ENCODE measurements around the gene DNAJC5. TPM values are rescaled to one million over a fixed set of nuclear protein-coding genes. Genes with fewer than 3 reads are reported as not detected.
"Not testable (repeated sequence)": the region's sequence is repeated elsewhere in the genome, so short reads cannot be mapped to it uniquely, and the experiment has no call there.

DNAJC5 gene
- total and polyA plus RNA-seq, 4 donors: 25.1 to 64.5 (median 37.3) TPM

DNA sequence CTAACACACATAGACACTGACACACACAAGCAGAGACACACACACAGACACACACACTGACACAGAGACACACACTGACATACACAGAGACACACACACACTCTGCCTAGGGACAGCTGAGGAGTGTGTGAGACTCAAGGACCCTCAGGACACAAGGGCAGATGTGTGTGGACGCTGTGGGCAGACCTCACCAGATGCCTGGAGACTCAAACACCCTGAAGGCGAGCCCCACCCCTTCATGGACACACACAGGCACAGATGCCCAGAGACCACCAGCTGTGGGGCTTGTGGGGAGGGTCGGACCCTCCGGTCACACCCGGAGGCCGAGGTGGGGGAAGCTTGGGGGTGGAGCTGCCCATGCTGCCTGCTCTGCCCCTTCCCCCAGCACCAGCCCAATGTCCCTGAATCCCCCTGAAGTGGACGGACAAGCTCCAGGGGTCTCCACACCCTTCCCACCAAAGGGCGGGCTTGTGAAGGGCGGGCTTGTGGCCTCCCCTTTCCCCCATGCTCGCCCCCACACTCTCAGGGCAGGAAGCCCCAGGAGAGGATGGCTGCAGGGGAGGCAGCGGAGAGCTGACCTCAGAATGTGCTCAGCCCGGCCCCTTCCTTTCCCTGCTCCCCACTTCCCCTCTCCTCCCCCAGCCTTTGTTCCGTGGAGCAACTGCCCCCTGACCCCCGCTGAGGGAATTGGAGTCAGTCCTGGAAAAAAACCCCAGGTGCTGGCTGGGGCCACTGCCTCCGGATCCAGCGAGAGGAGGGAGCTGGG, 47.5 kb upstream of the DNAJC5 start:
- WGBS, 2 donors: 15 to 18% methylated on average over 15 to 16 of the region's 16 CpGs
- ATAC-seq (ENCODE audit: insufficient read depth, low FRiP score) (no peak), DNase-seq (peak in 1 of 3 donors; percentile 70)
- TF ChIP-seq, protein P1, sequence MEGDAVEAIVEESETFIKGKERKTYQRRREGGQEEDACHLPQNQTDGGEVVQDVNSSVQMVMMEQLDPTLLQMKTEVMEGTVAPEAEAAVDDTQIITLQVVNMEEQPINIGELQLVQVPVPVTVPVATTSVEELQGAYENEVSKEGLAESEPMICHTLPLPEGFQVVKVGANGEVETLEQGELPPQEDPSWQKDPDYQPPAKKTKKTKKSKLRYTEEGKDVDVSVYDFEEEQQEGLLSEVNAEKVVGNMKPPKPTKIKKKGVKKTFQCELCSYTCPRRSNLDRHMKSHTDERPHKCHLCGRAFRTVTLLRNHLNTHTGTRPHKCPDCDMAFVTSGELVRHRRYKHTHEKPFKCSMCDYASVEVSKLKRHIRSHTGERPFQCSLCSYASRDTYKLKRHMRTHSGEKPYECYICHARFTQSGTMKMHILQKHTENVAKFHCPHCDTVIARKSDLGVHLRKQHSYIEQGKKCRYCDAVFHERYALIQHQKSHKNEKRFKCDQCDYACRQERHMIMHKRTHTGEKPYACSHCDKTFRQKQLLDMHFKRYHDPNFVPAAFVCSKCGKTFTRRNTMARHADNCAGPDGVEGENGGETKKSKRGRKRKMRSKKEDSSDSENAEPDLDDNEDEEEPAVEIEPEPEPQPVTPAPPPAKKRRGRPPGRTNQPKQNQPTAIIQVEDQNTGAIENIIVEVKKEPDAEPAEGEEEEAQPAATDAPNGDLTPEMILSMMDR (IDR thresholded peaks at IDR 0.05; ENCODE audit: control extremely low read depth, extremely low read depth): no peak
- peaks cover 0 to 26% (median 23%) of the 10 kb centered on the region in 5 donors for H3K4me1 ChIP-seq (ENCODE audit: control insufficient read depth in 5 of 5, insufficient read depth in 5 of 5, low read length in 5 of 5)
- no peaks in the 10 kb centered on the region for H3K36me3 ChIP-seq (ENCODE audit: control insufficient read depth in 4 of 4, insufficient read depth in 4 of 4, low read length in 4 of 4)
- H3K9ac ChIP-seq (ENCODE audit: insufficient read depth in 1 of 2, low read length in 2 of 2): peak overlapping the region in 1 of 2 donors; percentile 3
- H3K9me3 ChIP-seq (ENCODE audit: control insufficient read depth in 4 of 4, insufficient read depth in 3 of 4, low read length in 3 of 4): peaks cover 0 to 1% (median 0%) of the 10 kb centered on the region in 4 donors
- no peaks in the 10 kb centered on the region for H3K27me3 ChIP-seq (ENCODE audit: control insufficient read depth in 3 of 3, insufficient read depth in 3 of 3, low read length in 2 of 3)
- H3K4me3 ChIP-seq: no peak overlapping the region
- H3K27ac ChIP-seq (ENCODE audit: low read depth in 1 of 2, low read length in 1 of 2): peak overlapping the region; percentile 79

DNA sequence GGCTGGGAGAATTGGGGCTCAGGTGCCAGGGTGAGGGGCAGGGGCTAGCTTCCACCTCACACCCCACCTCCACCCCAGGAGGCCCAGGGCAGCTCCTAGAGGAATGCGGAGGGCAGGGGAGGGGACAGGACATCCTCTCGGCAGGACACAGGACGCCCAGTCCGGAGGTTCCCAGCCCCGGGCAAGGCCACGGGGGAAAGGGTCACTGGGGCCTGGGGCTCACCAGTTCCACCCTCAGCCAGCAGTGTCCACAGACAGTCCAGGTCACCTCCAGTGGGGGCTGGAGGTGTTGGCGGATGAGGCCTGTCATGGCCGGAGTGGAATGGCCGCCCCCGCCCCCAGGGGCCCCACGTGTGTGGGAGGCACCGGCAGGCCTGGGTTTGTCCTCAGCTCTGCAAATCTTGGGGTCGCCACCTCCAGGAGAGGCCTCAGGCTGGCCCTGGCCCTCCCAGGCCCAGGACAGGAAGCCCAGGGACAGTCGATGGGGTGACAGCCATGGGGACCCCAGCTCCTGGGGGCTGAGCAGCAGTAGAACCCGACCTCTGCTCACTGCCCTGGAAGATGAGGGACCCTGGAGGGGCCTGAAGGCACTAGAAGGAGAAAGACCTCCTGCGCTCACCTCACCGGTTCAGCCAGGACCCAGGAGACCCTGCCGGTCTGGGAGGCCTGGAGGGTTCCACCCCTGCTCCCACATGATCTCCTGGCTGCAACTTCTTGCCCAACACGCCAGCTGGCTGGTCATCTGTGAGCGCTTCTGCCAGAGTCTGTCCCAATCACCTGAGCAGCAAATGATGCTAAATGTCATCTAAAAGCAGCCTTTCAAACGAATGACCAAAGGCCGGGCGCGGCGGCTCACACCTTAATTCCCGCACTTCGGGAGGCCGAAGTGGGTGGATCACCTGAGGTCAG, 46.7 kb upstream of the DNAJC5 start:
- H3K36me3 ChIP-seq (ENCODE audit: control insufficient read depth in 4 of 4, insufficient read depth in 4 of 4, low read length in 4 of 4): no peaks in the 10 kb centered on the region
- WGBS, 2 donors: 49 to 67% methylated on average over 28 of the region's 28 CpGs
- H3K4me3 ChIP-seq: no peak overlapping the region
- no peaks in the 10 kb centered on the region for H3K27me3 ChIP-seq (ENCODE audit: control insufficient read depth in 3 of 3, insufficient read depth in 3 of 3, low read length in 2 of 3)
- no peak for DNase-seq
- H3K27ac ChIP-seq (ENCODE audit: low read depth in 1 of 2, low read length in 1 of 2): peak overlapping the region; percentile 79
- no peak for ATAC-seq (ENCODE audit: insufficient read depth, low FRiP score)
- no peak overlapping the region for H3K9ac ChIP-seq (ENCODE audit: insufficient read depth in 1 of 2, low read length in 2 of 2)
- peaks cover 0 to 26% (median 23%) of the 10 kb centered on the region in 5 donors for H3K4me1 ChIP-seq (ENCODE audit: control insufficient read depth in 5 of 5, insufficient read depth in 5 of 5, low read length in 5 of 5)
- TF ChIP-seq, protein P1 (IDR thresholded peaks at IDR 0.05; ENCODE audit: control extremely low read depth, extremely low read depth): no peak
- H3K9me3 ChIP-seq (ENCODE audit: control insufficient read depth in 4 of 4, insufficient read depth in 3 of 4, low read length in 3 of 4): peaks cover 0 to 1% (median 0%) of the 10 kb centered on the region in 4 donors

DNA sequence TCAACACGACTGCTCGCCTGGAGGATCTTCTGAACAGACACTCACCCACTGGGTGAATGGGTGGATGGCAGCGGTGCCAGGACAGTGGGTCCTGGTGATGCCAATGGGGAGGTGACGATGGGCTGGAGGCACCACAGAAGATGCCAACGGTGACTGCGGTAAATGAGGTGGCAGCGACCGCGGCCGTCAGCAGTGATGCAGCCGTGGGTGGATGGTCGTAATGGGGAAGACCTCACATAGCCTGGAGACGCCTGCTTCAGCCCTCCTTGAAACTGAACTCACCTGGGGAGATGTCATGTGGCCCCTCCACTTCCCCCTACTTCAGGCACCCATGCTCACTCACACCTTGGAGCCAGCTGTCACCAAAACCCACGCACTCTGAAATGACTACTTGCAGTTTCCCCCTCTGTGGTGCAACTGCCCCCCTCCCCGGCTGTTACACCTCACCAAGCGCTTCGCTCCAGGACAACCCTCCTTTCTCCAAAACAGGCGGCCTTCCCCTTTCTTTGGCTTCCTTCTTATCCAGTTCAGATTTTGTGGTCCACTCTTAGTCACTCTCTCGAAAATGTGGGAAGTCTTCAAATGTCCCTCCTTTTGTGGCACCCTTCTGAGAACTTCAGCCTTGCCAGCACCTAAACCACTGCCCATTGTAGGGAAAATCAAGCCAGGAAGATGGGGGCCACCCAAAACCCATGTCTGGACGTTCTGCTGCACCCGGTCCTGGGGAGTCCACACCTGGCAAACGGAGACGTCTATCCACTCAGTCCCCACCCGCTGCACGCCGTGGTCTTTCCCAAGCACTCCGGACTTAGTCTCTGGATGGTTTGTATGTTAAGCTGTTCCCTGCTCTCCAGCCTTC, 44.0 kb upstream of the DNAJC5 start:
- H3K27ac ChIP-seq (ENCODE audit: low read depth in 1 of 2, low read length in 1 of 2): no peak overlapping the region
- no peak overlapping the region for H3K9ac ChIP-seq (ENCODE audit: insufficient read depth in 1 of 2, low read length in 2 of 2)
- ATAC-seq (ENCODE audit: insufficient read depth, low FRiP score) (no peak), DNase-seq (no peak)
- H3K9me3 ChIP-seq (ENCODE audit: control insufficient read depth in 4 of 4, insufficient read depth in 3 of 4, low read length in 3 of 4): peaks cover 0 to 1% (median 0%) of the 10 kb centered on the region in 4 donors
- no peaks in the 10 kb centered on the region for H3K36me3 ChIP-seq (ENCODE audit: control insufficient read depth in 4 of 4, insufficient read depth in 4 of 4, low read length in 4 of 4)
- WGBS, 2 donors: 73 to 78% methylated on average over 27 of the region's 27 CpGs
- H3K4me3 ChIP-seq: no peak overlapping the region
- H3K4me1 ChIP-seq (ENCODE audit: control insufficient read depth in 5 of 5, insufficient read depth in 5 of 5, low read length in 5 of 5): peaks cover 7 to 46% (median 33%) of the 10 kb centered on the region in 5 donors
- H3K27me3 ChIP-seq (ENCODE audit: control insufficient read depth in 3 of 3, insufficient read depth in 3 of 3, low read length in 2 of 3): peaks cover 0 to 2% (median 0%) of the 10 kb centered on the region in 3 donors
- TF ChIP-seq, protein P1 (IDR thresholded peaks at IDR 0.05; ENCODE audit: control extremely low read depth, extremely low read depth): no peak

DNA sequence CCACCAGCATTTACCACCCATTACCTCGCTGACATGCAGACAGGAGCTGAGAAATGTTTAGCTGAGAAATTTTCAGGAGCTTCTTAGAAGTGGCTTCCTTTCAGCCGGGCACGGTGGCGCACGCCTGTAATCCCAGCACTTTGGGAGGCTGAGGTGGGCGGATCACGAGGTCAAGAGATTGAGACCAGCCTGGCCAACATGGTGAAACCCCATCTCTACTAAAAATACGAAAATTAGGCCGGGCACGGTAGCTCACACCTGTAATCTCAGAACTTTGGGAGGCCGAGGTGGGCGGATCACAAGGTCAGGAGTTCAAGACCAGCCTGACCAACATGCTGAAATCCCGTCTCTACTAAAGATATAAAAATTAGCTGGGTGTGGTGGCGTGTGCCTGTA, 43.4 kb upstream of the DNAJC5 start:
- not testable (repeated sequence) for H3K36me3 ChIP-seq (ENCODE audit: control insufficient read depth in 4 of 4, insufficient read depth in 4 of 4, low read length in 4 of 4); H3K27ac ChIP-seq (ENCODE audit: low read depth in 1 of 2, low read length in 1 of 2); DNase-seq; H3K4me3 ChIP-seq; ATAC-seq (ENCODE audit: insufficient read depth, low FRiP score); H3K27me3 ChIP-seq (ENCODE audit: control insufficient read depth in 3 of 3, insufficient read depth in 3 of 3, low read length in 2 of 3); H3K9me3 ChIP-seq (ENCODE audit: control insufficient read depth in 4 of 4, insufficient read depth in 3 of 4, low read length in 3 of 4); H3K9ac ChIP-seq (ENCODE audit: insufficient read depth in 1 of 2, low read length in 2 of 2)
- H3K4me1 ChIP-seq (ENCODE audit: control insufficient read depth in 5 of 5, insufficient read depth in 5 of 5, low read length in 5 of 5): peaks cover 7 to 44% (median 27%) of the 10 kb centered on the region in 5 donors
- WGBS, 2 donors: 90 to 95% methylated on average over 14 of the region's 14 CpGs

DNA sequence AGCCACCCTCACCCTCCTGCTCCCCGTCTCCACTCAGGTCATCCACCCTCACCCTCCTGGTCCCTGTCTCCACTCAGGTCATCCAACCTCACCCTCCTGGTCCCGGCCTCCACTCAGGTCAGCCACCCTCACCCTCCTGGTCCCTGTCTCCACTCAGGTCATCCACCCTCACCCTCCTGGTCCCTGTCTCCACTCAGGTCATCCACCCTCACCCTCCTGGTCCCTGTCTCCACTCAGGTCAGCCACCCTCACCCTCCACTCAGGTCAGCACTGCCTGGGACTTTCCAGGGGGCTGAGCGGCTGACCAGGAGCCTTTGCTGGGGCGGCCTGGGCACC, 41.2 kb upstream of the DNAJC5 start:
- H3K36me3 ChIP-seq (ENCODE audit: control insufficient read depth in 4 of 4, insufficient read depth in 4 of 4, low read length in 4 of 4); ATAC-seq (ENCODE audit: insufficient read depth, low FRiP score); DNase-seq; H3K9ac ChIP-seq (ENCODE audit: insufficient read depth in 1 of 2, low read length in 2 of 2); H3K4me3 ChIP-seq; H3K9me3 ChIP-seq (ENCODE audit: control insufficient read depth in 4 of 4, insufficient read depth in 3 of 4, low read length in 3 of 4); H3K27me3 ChIP-seq (ENCODE audit: control insufficient read depth in 3 of 3, insufficient read depth in 3 of 3, low read length in 2 of 3): not testable (repeated sequence)
- H3K27ac ChIP-seq (ENCODE audit: low read depth in 1 of 2, low read length in 1 of 2): peak overlapping the region in 1 of 2 donors; percentile 82
- 54 to 59% methylated on average over 4 of the region's 4 CpGs for WGBS, 2 donors
- peaks cover 7 to 49% (median 31%) of the 10 kb centered on the region in 5 donors for H3K4me1 ChIP-seq (ENCODE audit: control insufficient read depth in 5 of 5, insufficient read depth in 5 of 5, low read length in 5 of 5)
